GM12878 (cell line): ENCODE data around the gene CANT1. TPM values are rescaled to one million over a fixed set of nuclear protein-coding genes. Genes with fewer than 3 reads are reported as not detected.

Experiments
- ATAC-seq: fragments of 200-7000 bp; cut with Tn5 transposase; 3 replicates; pipeline ENCODE4 v1.9.1; 2020; ENCODE audit warnings: mild to moderate bottlenecking, moderate library complexity
- BruUV-seq: library from RNA; stranded (reverse); fragments of 400-500 nt; replicated peaks from 2 replicates; lab custom pipeline; 2021; lab: Mats Ljungman, UMichigan
- CTCF ChIA-PET: fragments of 300-600 bp; sonication (Branson Sonifier 250); formaldehyde crosslinking; extraction: SDS; loops from one replicate; lab custom pipeline; 2021; ENCODE audit warnings: inconsistent platforms; lab: Yijun Ruan, JAX
- POLR2A ChIA-PET: fragments of 350-600 bp; formaldehyde crosslinking; extraction: SDS; loops from one replicate; lab custom pipeline; 2021; ENCODE audit warnings: inconsistent platforms; lab: Charles Lee
- RAD21 ChIA-PET: fragments of 300-600 bp; sonication (Branson Sonifier 250); formaldehyde crosslinking; loops from one replicate; lab custom pipeline; 2023; ENCODE audit warnings: antibody characterized with exemption; ENCODE audit not compliant: unreplicated experiment; lab: Charles Lee
- SMC1A ChIA-PET: fragments of 300-600 bp; sonication (Branson Sonifier 250); formaldehyde crosslinking; loops from one replicate; lab custom pipeline; 2023; ENCODE audit not compliant: unreplicated experiment, uncharacterized antibody; lab: Charles Lee
- DNase-seq: peaks from one replicate; pipeline ENCODE4 v3.0.0-alpha.2; 2011; ENCODE audit warnings: low read depth, low spot score
- FAIRE-seq: peaks from 3 replicates; lab custom pipeline; 2011; peaks lifted over from hg19 to GRCh38; lab: Jason Lieb, UNC
- H2AFZ ChIP-seq: 2 replicates; pipeline ENCODE4 v1.6.0; 2011; ENCODE audit warnings: low read depth, low read length, control low read depth; ENCODE audit not compliant: control insufficient read depth
- H3K27ac ChIP-seq: 2 replicates; pipeline ENCODE4 v1.5.1; 2011; ENCODE audit warnings: control low read depth; ENCODE audit not compliant: control insufficient read depth, insufficient read depth
- H3K27me3 ChIP-seq, 2 experiments: replicated peaks in 1 of 2; 2 replicates each; pipeline versions ENCODE4 v1.6.0 to v1.6.1; 2011; ENCODE audit warnings: low read length in 1 of 2; ENCODE audit not compliant: control insufficient read depth in 2 of 2, insufficient read depth in 2 of 2
- H3K36me3 ChIP-seq, 2 experiments: 2 replicates each; pipeline ENCODE4 v1.5.1; 2011; ENCODE audit warnings: low read length in 1 of 2; ENCODE audit not compliant: control insufficient read depth in 2 of 2, insufficient read depth in 2 of 2
- H3K4me1 ChIP-seq: 2 replicates; pipeline ENCODE4 v1.6.1; 2011; ENCODE audit warnings: mild to moderate bottlenecking, low read length, moderate library complexity, mixed read lengths; ENCODE audit not compliant: control insufficient read depth, insufficient read depth
- H3K4me2 ChIP-seq: 2 replicates; pipeline ENCODE4 v1.6.0; 2011; ENCODE audit warnings: control low read depth; ENCODE audit not compliant: control insufficient read depth, insufficient read depth
- H3K4me3 ChIP-seq: fragments of 200-600 bp; sonication (generic); 2 replicates; pipeline ENCODE4 v1.5.1; 2016
- H3K79me2 ChIP-seq: 2 replicates; pipeline ENCODE4 v1.6.0; 2011; ENCODE audit warnings: low read length; ENCODE audit not compliant: control insufficient read depth, insufficient read depth
- H3K9ac ChIP-seq: 2 replicates; pipeline ENCODE4 v1.8.0; 2011; ENCODE audit warnings: low read length, control low read depth, mixed read lengths; ENCODE audit not compliant: control insufficient read depth, insufficient read depth
- H3K9me3 ChIP-seq: replicated peaks from 3 replicates; pipeline ENCODE4 v1.5.1; 2011; ENCODE audit warnings: mild to moderate bottlenecking, low read length; ENCODE audit not compliant: control insufficient read depth, insufficient read depth
- H4K20me1 ChIP-seq: 2 replicates; pipeline ENCODE4 v1.6.0; 2011; ENCODE audit not compliant: control insufficient read depth, insufficient read depth
- BCLAF1 ChIP-seq: fragments of 450-650 bp; IDR thresholded peaks from 2 replicates; pipeline ENCODE4 v1.6.1; 2017; ENCODE audit warnings: antibody characterized with exemption, mild to moderate bottlenecking, moderate library complexity
- BMI1 ChIP-seq: fragments of 450-650 bp; IDR thresholded peaks from 2 replicates; pipeline ENCODE4 v1.6.1; 2016; ENCODE audit warnings: mild to moderate bottlenecking, moderate library complexity, borderline replicate concordance
- CHD1 ChIP-seq: IDR thresholded peaks from 2 replicates; pipeline ENCODE4 v1.6.1; 2012; ENCODE audit warnings: low read depth, low read length, improper control_type of control experiment
- CHD4 ChIP-seq: fragments of 200-600 bp; sonication (generic); IDR thresholded peaks from 2 replicates; pipeline ENCODE4 v1.6.1; 2016; ENCODE audit warnings: mild to moderate bottlenecking
- EP300 ChIP-seq, 2 experiments: fragments of 150-350 bp in 1 of 2; IDR thresholded peaks; 2 replicates each; pipeline ENCODE4 v1.6.1; 2011 to 2012; ENCODE audit warnings: low read depth in 2 of 2, low read length in 2 of 2, borderline replicate concordance in 1 of 2, improper control_type of control experiment in 1 of 2, inconsistent platforms in 1 of 2; ENCODE audit not compliant: control insufficient read depth in 1 of 2
- MYB ChIP-seq: fragments of 150-350 bp; IDR thresholded peaks from 2 replicates; pipeline ENCODE4 v1.6.1; 2014; ENCODE audit warnings: mild to moderate bottlenecking, low read depth, low read length, borderline replicate concordance
- REST ChIP-seq: IDR thresholded peaks from 2 replicates; pipeline ENCODE4 v1.6.1; 2012; ENCODE audit warnings: mild to moderate bottlenecking, low read depth, low read length
- SIN3A ChIP-seq: IDR thresholded peaks from 2 replicates; pipeline ENCODE4 v1.6.1; 2012; ENCODE audit warnings: low read depth, low read length, improper control_type of control experiment
- SREBF2 ChIP-seq: IDR thresholded peaks from 2 replicates; pipeline ENCODE4 v1.6.1; 2012; ENCODE audit warnings: mild to moderate bottlenecking, low read length
- ZBTB33 ChIP-seq: fragments of 450-650 bp; IDR thresholded peaks from 2 replicates; pipeline ENCODE4 v1.6.1; 2017; ENCODE audit warnings: mild to moderate bottlenecking
- whole genome bisulfite sequencing: methylation state at CpG from one replicate; pipeline ENCODE4 v1.1.6; 2016; ENCODE audit warnings: low lambda C conversion rate; ENCODE audit not compliant: insufficient replicate concordance, insufficient coverage; ENCODE audit errors: missing lambda C conversion rate; 5-methylcytosine and 5-hydroxymethylcytosine counted together
- in situ Hi-C: fragments of 300-500 bp; cut with MboI; formaldehyde crosslinking; loops from 9 replicates; pipeline ENCODE4 v1.14.3; 2018; ENCODE audit warnings: mixed read lengths
- intact Hi-C: fragments of 100-400 bp; cut with micrococcal nuclease; formaldehyde crosslinking; loops from one replicate; pipeline ENCODE4 v1.14.2; 2022; ENCODE audit not compliant: unreplicated experiment
- polyA plus RNA-seq, 11 experiments: library from polyadenylated mRNA; depleted of rRNA in 4 of 11; unstranded in 6 of 11; stranded (reverse) in 5 of 11; fragments of >200 nt; fragmentation: Nextera tagmentation in 4 of 11; fragmentation: Illumina TruSeq in 1 of 11; extraction: Ambion mirVana in 4 of 11; extraction: Trizol in 1 of 11; gene quantifications; 1 replicate in 1 of 11; 2 replicates in 10 of 11; pipeline versions ENCODE4 v1.2.1 to v1.2.3, GENCODE V29; 2011 to 2016; ENCODE audit warnings: inconsistent platforms in 2 of 11, missing spikeins in 2 of 11, low read depth in 1 of 11
- total RNA-seq, 4 experiments: library from RNA; depleted of rRNA in 3 of 4; stranded (reverse); fragments of >200 nt in 3 of 4; fragmentation: Illumina TruSeq in 1 of 4; extraction: Trizol in 1 of 4; gene quantifications; 2 replicates each; pipeline versions ENCODE4 v1.2.1 to v1.2.3, GENCODE V29; 2013 to 2021

The CANT1 gene
- total and polyA plus RNA-seq, 10 of the 15 experiments (the other 5 are each of a cell fraction or from before 2014, with no cell fraction given) = 2.2 to 59.2 (median 20.2) TPM

- POLR2A ChIA-PET = no interaction called here
- in situ Hi-C loops (no loop called here), intact Hi-C loops (no loop called here)
- peaks cover 10% of the 10 kb centered on the region for H3K4me1 ChIP-seq
- H4K20me1 ChIP-seq = no peaks in the 10 kb centered on the region; the same call in 1 of the 2 replicates
- TF ChIP-seq BMI1 (no peak), REST (no peak), MYB (no peak), CHD1 (no peak), CHD4 (no peak), SIN3A (no peak), SREBF2 (no peak), ZBTB33 (no peak), BCLAF1 (no peak), EP300 (IDR thresholded peaks at IDR 0.05; ENCODE audit: borderline replicate concordance in 1 of 2, control insufficient read depth in 1 of 2, low read depth in 2 of 2, low read length in 2 of 2) (no peak)
- RAD21 ChIA-PET = no interaction called here
- ATAC-seq = no peak
- 56% methylated on average over 6 of the region's 6 CpGs for WGBS
- H3K9me3 ChIP-seq = no peaks in the 10 kb centered on the region
- H3K9ac ChIP-seq = no peak overlapping the region
- no peaks in the 10 kb centered on the region for H3K27me3 ChIP-seq
- CTCF ChIA-PET = interaction anchor here (0.6 to 1.5 kb wide), 3 partner anchors 21 to 54 kb away, joined by 3 to 9 read pairs (median 5); no protein-coding TSS in a partner anchor
- H2AFZ ChIP-seq = no peak overlapping the region
- no TSS peak for BruUV-seq
- H3K79me2 ChIP-seq = no peaks in the 10 kb centered on the region
- no peak for FAIRE-seq
- SMC1A ChIA-PET = interaction anchor here (3.3 kb wide), 1 partner anchor 14 kb away, joined by 10 read pairs; no protein-coding TSS in a partner anchor
- H3K4me3 ChIP-seq = no peak overlapping the region
- no peak overlapping the region for H3K4me2 ChIP-seq
- no peak overlapping the region for H3K27ac ChIP-seq
- H3K36me3 ChIP-seq = no peaks in the 10 kb centered on the region
- DNase-seq = no peak
These were observed 30.3 kb upstream of the CANT1 start for GRCh38 chr17:79039886-79040285.
